ENCODE results near the gene NCKAP5.

GRCh38 chr2:133166031-133166430 lies 402.2 kb downstream of the NCKAP5 start:
- TF ChIP-seq POLR2A (IDR thresholded peaks at IDR 0.05) (no peak), CTCF (IDR thresholded peaks at IDR 0.05) (no peak), POLR2AphosphoS5 (IDR thresholded peaks at IDR 0.05; ENCODE audit: insufficient read depth in 1 of 2, low read depth in 1 of 2) (no peak)

Data from vagina (tissue), 2 donors.